Subcutaneous adipose tissue (tissue), 4 donors: Measurements from ENCODE around the gene HASPIN. TPM values are rescaled to one million over a fixed set of nuclear protein-coding genes. Genes with fewer than 3 reads are reported as not detected.

Experiments used
- total RNA-seq, 4 donors: library from RNA; depleted of rRNA; stranded (reverse); fragments of >200 nt; gene quantifications; one replicate each; pipeline ENCODE4 v1.1.0, GENCODE V29; 2016
- TF ChIP-seq, protein P1 (sequence below): fragments of 450-650 bp; IDR thresholded peaks from one replicate; pipeline ENCODE4 v1.5.1; 2016; ENCODE audit warnings: low read depth, mild to moderate bottlenecking, control low read depth, antibody characterized with exemption, moderate library complexity

HASPIN gene
- total RNA-seq, 4 donors from 2014 or later: 0.33 to 0.44 (median 0.34) TPM; not detected in 1

DNA sequence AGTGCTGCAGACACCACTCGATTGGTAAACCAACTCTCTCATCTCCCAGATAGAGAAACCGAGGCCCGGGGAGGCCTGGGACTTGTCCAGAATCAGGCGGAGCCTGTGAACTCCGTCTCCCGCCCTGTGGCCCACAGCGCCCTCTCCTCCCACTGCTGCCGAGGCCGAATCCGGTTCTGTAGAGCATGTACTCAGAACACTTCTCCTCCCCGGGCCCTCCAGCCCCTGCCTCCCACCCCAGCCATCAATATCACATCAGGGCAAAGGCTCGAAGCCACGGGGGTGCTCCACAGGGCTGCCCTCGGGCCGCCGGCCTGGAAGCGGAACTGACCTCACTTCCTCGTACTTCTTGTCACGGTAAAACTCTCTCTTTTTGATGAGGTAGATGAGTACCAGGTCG, 42.1 kb upstream of the HASPIN start:
- TF ChIP-seq, protein P1, sequence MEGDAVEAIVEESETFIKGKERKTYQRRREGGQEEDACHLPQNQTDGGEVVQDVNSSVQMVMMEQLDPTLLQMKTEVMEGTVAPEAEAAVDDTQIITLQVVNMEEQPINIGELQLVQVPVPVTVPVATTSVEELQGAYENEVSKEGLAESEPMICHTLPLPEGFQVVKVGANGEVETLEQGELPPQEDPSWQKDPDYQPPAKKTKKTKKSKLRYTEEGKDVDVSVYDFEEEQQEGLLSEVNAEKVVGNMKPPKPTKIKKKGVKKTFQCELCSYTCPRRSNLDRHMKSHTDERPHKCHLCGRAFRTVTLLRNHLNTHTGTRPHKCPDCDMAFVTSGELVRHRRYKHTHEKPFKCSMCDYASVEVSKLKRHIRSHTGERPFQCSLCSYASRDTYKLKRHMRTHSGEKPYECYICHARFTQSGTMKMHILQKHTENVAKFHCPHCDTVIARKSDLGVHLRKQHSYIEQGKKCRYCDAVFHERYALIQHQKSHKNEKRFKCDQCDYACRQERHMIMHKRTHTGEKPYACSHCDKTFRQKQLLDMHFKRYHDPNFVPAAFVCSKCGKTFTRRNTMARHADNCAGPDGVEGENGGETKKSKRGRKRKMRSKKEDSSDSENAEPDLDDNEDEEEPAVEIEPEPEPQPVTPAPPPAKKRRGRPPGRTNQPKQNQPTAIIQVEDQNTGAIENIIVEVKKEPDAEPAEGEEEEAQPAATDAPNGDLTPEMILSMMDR: no peak

DNA sequence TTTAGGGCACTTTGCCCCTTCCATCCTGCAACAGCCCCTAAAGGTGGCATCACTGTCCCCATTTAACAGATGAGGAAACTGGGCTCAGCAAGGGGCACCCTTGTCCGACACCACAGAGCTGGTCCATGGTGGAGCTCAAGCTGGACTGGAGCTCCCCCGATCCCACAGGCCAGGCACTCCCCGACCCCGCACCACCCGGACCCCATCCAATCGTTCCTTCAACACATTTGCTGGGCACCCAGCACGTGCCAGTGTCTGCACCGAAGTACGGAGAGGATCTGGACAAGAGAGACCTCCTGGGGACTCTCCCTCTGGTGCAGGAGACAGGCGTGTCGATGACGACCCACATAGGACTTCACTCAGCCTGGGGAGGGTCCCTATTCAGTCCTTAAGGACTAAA, 41.7 kb upstream of the HASPIN start:
- TF ChIP-seq, protein P1: no peak

DNA sequence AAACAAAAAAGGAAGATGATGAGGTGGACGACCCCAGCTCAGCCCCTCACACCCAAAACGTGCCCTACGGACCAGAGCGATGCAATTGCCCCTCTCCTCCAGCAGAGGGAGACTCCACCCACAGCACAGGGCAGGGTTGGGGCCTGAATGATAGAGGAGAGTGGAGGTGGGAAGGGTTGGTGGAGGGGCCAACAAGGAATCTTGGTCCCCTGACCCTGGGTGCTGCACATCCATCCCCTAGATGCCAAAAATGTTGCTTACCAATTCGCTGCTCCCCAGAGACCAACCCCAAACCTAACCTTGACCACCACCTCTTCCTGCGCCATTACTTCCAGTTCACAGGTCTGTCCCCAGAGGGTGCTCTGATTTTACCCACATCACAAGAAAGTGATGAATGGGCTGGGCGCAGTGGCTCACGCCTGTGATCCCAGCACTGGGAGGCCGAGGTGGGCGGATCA, 40.6 kb upstream of the HASPIN start:
- TF ChIP-seq, protein P1: no peak

DNA sequence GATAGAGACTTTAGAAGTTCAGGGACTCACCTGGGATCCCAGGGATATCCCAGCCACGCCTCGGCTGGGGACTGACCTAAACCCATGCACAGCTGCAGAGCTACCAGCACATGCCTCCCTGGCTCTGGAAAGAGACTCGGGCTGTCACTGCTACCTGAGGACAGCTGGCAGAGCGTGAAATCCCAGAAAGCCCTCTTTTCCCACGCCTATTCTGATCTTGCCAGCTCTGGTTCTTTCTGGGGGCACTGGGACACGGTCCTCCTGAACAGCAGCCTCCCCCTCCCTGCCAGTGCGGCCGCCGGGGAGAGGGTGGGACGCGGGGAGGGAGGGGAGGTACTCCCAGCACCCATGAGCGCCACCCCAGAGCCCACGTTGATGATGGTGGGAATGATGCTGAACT, 38.5 kb upstream of the HASPIN start:
- TF ChIP-seq, protein P1: no peak

DNA sequence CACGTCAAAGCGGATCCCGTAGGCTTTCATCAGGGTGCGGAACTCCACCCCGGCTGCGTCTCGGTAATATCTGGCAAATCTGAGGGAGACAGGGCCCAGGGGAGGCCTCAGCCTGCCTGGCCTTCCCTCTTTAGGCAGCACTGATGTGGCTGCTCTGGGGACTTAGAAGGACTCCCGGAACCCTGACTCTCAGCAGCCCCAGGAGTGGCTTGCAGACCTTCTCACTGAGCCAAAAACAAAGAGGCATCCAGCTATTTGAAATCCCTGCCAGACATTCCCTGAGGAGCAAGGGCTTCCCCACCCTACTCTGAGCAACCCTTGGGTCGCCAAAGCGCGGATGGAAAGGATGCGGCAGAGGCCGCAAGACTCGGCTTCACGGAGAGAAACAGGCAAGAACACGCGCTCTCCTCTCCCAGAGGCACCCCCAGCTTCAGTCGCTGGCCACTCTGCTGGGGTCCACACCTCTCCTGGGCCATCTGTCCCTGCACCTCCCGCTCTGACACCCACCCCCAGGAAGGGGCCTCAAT, 35.6 kb upstream of the HASPIN start:
- TF ChIP-seq, protein P1: no peak

DNA sequence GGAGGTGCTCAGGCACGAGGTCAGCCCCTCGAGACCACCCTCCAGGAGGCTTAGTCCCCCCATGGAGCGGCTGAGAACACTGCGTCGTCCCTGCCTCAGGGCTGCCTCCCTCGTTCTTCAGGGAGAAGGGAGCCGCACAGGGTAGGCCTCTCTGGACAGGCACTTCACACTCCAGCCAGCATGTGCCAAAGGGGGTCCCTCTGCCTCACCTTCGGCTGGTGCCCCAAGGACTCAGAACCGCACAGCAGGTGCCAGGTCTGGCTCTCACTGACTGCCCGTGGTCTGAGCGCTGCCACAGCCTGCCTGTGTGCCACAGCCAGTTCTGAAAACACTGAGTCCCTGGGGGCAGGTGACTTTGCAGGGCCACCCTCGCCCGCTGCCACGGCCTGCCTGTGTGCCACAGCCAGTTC, 34.8 kb upstream of the HASPIN start:
- TF ChIP-seq, protein P1: no peak

DNA sequence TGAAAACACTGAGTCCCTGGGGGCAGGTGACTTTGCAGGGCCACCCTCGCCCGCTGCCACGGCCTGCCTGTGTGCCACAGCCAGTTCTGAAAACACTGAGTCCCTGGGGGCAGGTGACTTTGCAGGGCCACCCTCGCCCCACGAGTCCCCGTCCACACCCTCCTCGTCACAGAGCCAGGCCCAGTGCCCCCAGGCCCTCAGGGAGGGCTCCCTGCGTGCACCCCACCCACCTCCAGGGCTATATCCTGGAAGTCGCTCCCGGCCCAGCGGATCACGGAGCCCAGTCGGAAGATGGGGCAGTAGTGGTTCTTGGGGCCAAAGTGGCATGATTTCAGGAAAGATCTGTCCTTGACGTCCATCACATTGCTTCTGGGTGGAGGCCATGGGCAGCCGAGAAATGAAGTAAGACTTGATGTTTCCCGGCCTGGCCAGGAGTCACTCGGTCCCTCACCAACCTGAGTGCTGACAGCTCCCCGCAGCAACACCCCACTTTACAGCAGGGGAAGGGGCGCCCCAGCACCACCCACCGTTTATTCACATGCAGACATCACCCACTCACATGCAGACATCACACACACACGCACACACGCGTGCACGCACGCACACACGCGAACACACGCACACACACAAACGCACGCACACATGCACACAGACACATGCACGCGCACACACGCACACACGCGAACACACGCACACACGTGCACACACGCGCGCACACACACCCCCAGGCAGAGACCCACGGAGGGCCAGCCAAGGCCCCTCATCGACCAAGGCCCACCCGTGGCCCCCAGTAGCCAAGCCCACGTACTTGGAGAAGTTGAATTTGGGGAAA, 34.2 kb upstream of the HASPIN start:
- TF ChIP-seq, protein P1: no peak
